ENCODE measurements around the gene TCERG1.

GRCh38 chr5:146490089-146490843, 43.1 kb downstream of the TCERG1 start:
- TF ChIP-seq POLR2A (IDR thresholded peaks at IDR 0.05; ENCODE audit: low read depth, low read length): no peak
- no peak for TF ChIP-seq POLR2AphosphoS5 (IDR thresholded peaks at IDR 0.05; ENCODE audit: low read depth, low read length)
- TF ChIP-seq TAF1 (IDR thresholded peaks at IDR 0.05; ENCODE audit: low read depth, low read length): no peak
- no peak for TF ChIP-seq SPI1 (IDR thresholded peaks at IDR 0.05; ENCODE audit: low read depth, low read length)
- no peak for TF ChIP-seq PAX5 (IDR thresholded peaks at IDR 0.05; ENCODE audit: insufficient read depth, low read length, severe bottlenecking)
